GM18526 (cell line): ENCODE results near the gene PTPRR.

ENCODE experiments used
- POLR2A ChIP-seq: IDR thresholded peaks from 3 replicates; pipeline ENCODE4 v1.6.1; 2011; ENCODE audit not compliant: insufficient read length; ENCODE audit errors: extremely low read depth

The PTPRR gene

GRCh38 chr12:70683976-70684375 is 236.6 kb downstream of the PTPRR start:
- no peak for TF ChIP-seq POLR2A

- no peak for TF ChIP-seq POLR2A
Measured at GRCh38 chr12:70671698-70672097, 248.8 kb downstream of the PTPRR start.

- no peak for TF ChIP-seq POLR2A
Measured at GRCh38 chr12:70670948-70671347, 249.6 kb downstream of the PTPRR start.

GRCh38 chr12:70667253-70667652 is 253.3 kb downstream of the PTPRR start:
- no peak for TF ChIP-seq POLR2A

- no peak for TF ChIP-seq POLR2A
Measured at GRCh38 chr12:70666364-70666763, 254.2 kb downstream of the PTPRR start.

GRCh38 chr12:70664465-70664881 is 256.1 kb downstream of the PTPRR start:
- TF ChIP-seq POLR2A, result no peak

GRCh38 chr12:70663838-70664237 is 256.7 kb downstream of the PTPRR start:
- no peak for TF ChIP-seq POLR2A

- TF ChIP-seq POLR2A, result no peak
Measured at GRCh38 chr12:70661466-70662161, 258.9 kb downstream of the PTPRR start.

GRCh38 chr12:70660620-70661219 is 259.8 kb downstream of the PTPRR start:
- TF ChIP-seq POLR2A, result no peak

GRCh38 chr12:70660002-70660604 is 260.4 kb downstream of the PTPRR start:
- no peak for TF ChIP-seq POLR2A

GRCh38 chr12:70659077-70659606 is 261.4 kb downstream of the PTPRR start:
- TF ChIP-seq POLR2A, result no peak

GRCh38 chr12:70657616-70658286 is 262.8 kb downstream of the PTPRR start:
- TF ChIP-seq POLR2A, result no peak

GRCh38 chr12:70652451-70652850 is 268.1 kb downstream of the PTPRR start:
- no peak for TF ChIP-seq POLR2A

GRCh38 chr12:70648831-70649230 is 271.7 kb downstream of the PTPRR start:
- TF ChIP-seq POLR2A, result no peak

GRCh38 chr12:70648191-70648590 is 272.3 kb downstream of the PTPRR start:
- TF ChIP-seq POLR2A, result no peak

GRCh38 chr12:70646850-70647249 is 273.7 kb downstream of the PTPRR start:
- no peak for TF ChIP-seq POLR2A
